ENCODE results near the gene GPHN. TPM values are rescaled to one million over a fixed set of nuclear protein-coding genes. Genes with fewer than 3 reads are reported as not detected.

The GPHN gene
- total and polyA plus RNA-seq, 10 of the 15 experiments (the other 5 are each of a cell fraction or from before 2014, with no cell fraction given) = 22.3 to 48.8 (median 33.1) TPM

GRCh38 chr14:66701813-66702212 is 193.9 kb downstream of the GPHN start:
- POLR2A ChIA-PET = no interaction called here
- DNase-seq (ENCODE audit: low read depth, low spot score) (no peak), FAIRE-seq (no peak), ATAC-seq (0 out of 3 replicates have a peak, but pooled peaks have one; percentile 18)
- Histone ChIP-seq H3K4me2 (ENCODE audit: control insufficient read depth, insufficient read depth) (no peak overlapping the region), H3K4me3 (no peak overlapping the region), H3K27me3 (replicated peaks in 1 of 2; ENCODE audit: control insufficient read depth in 2 of 2, insufficient read depth in 2 of 2, low read length in 1 of 2) (no peaks in the 10 kb centered on the region), H4K20me1 (ENCODE audit: control insufficient read depth, insufficient read depth) (no peaks in the 10 kb centered on the region), H3K9me3 (replicated peaks; ENCODE audit: control insufficient read depth, insufficient read depth, low read length) (peaks cover 3% of the 10 kb centered on the region; the same call in 2 of the 3 replicates), H2AFZ (ENCODE audit: control insufficient read depth, low read depth, low read length) (no peak overlapping the region), H3K4me1 (ENCODE audit: control insufficient read depth, insufficient read depth, low read length) (no peaks in the 10 kb centered on the region), H3K27ac (ENCODE audit: control insufficient read depth, insufficient read depth) (no peak overlapping the region), H3K9ac (ENCODE audit: control insufficient read depth, insufficient read depth, low read length) (no peak overlapping the region), H3K36me3 (ENCODE audit: control insufficient read depth in 2 of 2, insufficient read depth in 2 of 2, low read length in 1 of 2) (no peaks in the 10 kb centered on the region), H3K79me2 (ENCODE audit: control insufficient read depth, insufficient read depth, low read length) (no peaks in the 10 kb centered on the region)
- no TSS peak for BruUV-seq (replicated peaks)
- SMC1A ChIA-PET (ENCODE audit: uncharacterized antibody, unreplicated experiment) = no interaction called here
- intact Hi-C loops (cut with micrococcal nuclease; ENCODE audit: unreplicated experiment) = no loop called here
- in situ Hi-C loops (cut with MboI) = no loop called here
- RAD21 ChIA-PET (ENCODE audit: unreplicated experiment) = no interaction called here
- 83% methylated on average over 4 of the region's 4 CpGs for whole genome bisulfite sequencing (ENCODE audit: insufficient coverage, insufficient replicate concordance, low lambda C conversion rate, missing lambda C conversion rate)
- TF ChIP-seq FOXM1 (IDR thresholded peaks at IDR 0.05; ENCODE audit: low read depth, low read length) (no peak), YY1 (IDR thresholded peaks at IDR 0.05; ENCODE audit: low read depth, low read length) (no peak), SIN3A (IDR thresholded peaks at IDR 0.05; ENCODE audit: low read depth, low read length) (no peak), NFYB (IDR thresholded peaks at IDR 0.05; ENCODE audit: insufficient read depth, low read depth, low read length) (no peak), TAF1 (IDR thresholded peaks at IDR 0.05; ENCODE audit: borderline replicate concordance, low read depth, low read length) (no peak), SUZ12 (IDR thresholded peaks at IDR 0.05; ENCODE audit: unreplicated experiment) (no peak), USF1 (IDR thresholded peaks at IDR 0.05; ENCODE audit: borderline replicate concordance, extremely low read length, insufficient read depth, low read depth, low read length) (no peak), RUNX3 (IDR thresholded peaks at IDR 0.05; ENCODE audit: low read length) (no peak), ZNF687 (IDR thresholded peaks at IDR 0.05) (no peak), JUND (IDR thresholded peaks at IDR 0.05; ENCODE audit: low read depth, low read length) (no peak), USF2 (IDR thresholded peaks at IDR 0.05; ENCODE audit: borderline replicate concordance, low read depth, low read length) (no peak), EP300 (IDR thresholded peaks at IDR 0.05; ENCODE audit: borderline replicate concordance in 1 of 2, control insufficient read depth in 1 of 2, low read depth in 2 of 2, low read length in 2 of 2) (no peak), MTA2 (IDR thresholded peaks at IDR 0.05; ENCODE audit: low read depth) (no peak)
- CTCF ChIA-PET = no interaction called here
